NCI-H345 (cell line): Measurements from ENCODE around the gene MID2.
"Not testable (repeated sequence)": the region's sequence is repeated elsewhere in the genome, so short reads cannot be mapped to it uniquely, and the experiment has no call there.

Experiments used
- DNase-seq: peaks from one replicate; lab custom pipeline; 2025; lab: John Stamatoyannopoulos, UW

MID2 gene

GRCh38 chrX:107955337-107955736, 129.7 kb downstream of the MID2 start:
- not testable (repeated sequence) for DNase-seq

GRCh38 chrX:107968623-107969022, 143.0 kb downstream of the MID2 start:
- no peak for DNase-seq

GRCh38 chrX:107970073-107970472, 144.4 kb downstream of the MID2 start:
- no peak for DNase-seq

GRCh38 chrX:107971636-107972035, 146.0 kb downstream of the MID2 start:
- no peak for DNase-seq
